HG03280 (cell line): ENCODE results near the gene SP3.

Experiments used
- ATAC-seq: cut with Tn5 transposase; IDR thresholded peaks from one replicate; pipeline ENCODE4 v1.9.1; 2021; ENCODE audit warnings: mild to moderate bottlenecking, moderate library complexity; ENCODE audit not compliant: unreplicated experiment

Gene SP3

DNA sequence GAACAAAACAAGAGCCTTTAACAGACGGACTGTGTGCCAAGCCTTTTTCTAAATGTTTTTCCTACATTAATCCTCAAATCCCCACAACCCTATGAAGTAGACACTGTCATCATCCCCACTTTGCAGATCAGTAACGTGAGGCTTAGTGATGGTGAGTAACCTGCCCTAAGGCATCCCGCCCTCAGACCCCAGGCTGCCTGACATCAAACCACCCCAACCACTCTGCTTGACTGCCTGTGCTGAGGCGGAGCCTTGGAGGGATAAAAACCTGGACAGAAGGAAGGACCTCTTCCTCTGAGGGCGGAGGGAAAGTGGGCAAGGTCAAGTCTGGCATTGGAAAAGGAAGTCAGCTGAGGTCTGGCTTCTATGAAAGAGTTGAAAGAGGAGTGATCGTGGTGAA lies 104.6 kb downstream of the SP3 start:
- no peak for ATAC-seq

DNA sequence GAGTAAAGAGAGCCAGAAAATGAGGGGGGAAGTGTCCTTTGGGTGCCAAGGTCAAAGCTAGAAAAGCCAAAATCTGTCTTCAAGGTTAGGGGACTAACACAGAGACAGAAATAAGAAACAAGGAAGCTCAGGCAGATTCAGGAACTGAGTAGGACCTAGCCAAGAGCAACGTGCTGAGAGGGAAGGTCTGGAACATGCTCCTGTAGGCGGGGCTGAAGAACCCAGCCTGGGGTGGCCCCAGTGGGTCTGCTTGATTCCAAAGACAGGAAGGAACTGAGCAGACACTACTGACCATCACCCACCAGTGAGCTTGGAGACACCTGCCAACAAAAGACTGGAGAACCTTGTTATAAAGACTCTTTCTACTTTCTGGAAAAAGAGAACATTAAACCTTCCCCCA lies 105.1 kb downstream of the SP3 start:
- ATAC-seq = no peak

DNA sequence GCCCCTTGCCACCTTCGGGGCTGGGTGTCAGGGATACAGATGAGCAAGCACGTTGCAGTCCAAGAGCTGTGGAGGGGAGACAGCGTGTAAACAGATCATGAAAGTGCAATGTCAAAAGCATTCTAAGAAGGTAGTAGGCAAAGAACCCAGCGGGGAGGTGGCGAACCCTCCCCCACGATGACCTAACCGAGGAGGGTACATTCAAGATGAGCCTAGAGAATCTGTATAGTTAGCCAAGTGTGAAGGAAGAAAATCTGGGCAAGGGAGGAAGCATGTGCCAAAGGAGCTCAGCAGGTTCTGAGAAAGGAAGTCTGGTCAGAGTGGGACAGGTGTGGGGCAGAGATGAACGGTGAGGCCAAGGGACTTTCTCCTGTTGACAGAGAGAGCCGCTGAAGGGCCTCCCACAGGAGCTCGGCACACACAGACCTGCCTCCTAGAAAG lies 106.9 kb downstream of the SP3 start:
- ATAC-seq = no peak
